DLD1 (cell line): Measurements from ENCODE around the gene GCLC.
"Not testable (repeated sequence)": the region's sequence is repeated elsewhere in the genome, so short reads cannot be mapped to it uniquely, and the experiment has no call there.

ENCODE experiments used
- in situ Hi-C: cut with HindIII; loops from 2 replicates; pipeline ENCODE4 v1.10.0; 2017; ENCODE audit warnings: low sequenced_read_pairs

The GCLC gene

DNA sequence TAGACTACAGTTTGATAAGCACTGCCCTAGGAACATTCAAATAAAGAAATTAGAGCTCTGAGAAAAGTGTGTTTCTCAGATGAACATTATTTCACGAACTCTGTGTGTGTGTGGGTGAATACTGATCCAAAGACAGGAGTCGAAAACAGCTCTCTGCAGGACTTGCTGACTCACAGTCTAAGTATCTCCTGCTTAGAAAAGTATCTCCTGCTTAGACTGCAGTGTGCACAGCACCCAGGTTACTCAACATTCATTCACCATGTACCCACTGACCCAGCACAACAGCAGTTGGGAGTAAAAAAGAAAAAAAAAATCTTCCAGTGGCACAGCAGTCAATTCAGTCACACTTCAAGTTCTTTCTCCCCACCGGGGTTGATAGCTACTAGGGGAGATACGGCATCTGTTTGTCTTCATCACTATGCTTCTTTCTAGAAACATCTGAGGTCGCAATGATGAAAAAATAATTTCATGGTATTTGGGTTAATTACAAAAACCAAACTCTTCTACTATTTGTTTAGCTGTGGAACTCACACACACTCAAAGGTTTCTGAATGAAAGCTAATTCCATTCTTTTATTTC lies 48.0 kb downstream of the GCLC start:
- in situ Hi-C loops = no loop called here

DNA sequence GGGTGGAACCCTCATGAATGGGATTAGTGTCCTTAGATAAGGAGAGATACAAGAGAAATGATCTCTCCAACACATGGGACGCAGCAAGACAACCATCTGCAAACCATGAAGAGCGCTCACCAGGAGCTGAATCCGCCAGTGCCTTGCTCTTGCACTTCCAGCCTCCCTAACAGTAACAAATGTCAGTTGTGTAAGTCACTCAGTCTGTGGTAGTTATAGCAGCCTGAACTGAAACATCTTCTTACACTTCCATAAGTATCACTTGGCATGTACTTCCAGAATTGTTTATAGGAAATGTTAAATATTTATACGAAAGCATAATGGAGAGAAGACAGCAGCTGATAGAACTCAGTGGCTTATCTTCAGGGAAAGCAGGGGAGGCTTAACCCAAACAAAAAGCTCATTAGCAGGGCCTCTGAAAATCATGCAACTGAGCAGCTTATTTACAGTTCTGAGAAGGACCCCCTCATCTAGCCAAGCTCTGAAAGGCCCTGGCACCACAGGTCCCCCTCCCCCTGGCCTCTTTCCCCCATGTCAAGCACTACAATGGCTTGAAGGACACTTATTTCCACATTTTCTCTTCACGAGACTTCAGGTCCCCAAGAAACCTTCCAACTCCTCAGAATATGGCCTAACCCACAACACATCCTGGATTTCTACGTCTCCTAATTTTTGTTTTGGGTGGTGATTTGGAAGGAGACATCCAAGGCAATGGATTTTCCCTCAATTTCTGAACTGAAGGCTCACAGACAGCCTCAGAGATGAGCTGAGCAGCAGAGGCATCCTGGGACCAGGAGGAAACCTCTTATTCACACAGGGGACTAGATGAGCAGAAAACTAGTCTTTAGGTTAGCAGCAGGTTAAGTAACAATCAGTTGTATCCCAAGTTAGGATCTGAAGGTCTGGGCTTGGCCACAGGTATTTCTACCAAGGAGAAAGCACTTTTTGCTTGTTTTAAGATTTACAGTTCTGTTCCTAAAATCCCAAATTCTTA lies 49.1 kb downstream of the GCLC start:
- in situ Hi-C loops = no loop called here

DNA sequence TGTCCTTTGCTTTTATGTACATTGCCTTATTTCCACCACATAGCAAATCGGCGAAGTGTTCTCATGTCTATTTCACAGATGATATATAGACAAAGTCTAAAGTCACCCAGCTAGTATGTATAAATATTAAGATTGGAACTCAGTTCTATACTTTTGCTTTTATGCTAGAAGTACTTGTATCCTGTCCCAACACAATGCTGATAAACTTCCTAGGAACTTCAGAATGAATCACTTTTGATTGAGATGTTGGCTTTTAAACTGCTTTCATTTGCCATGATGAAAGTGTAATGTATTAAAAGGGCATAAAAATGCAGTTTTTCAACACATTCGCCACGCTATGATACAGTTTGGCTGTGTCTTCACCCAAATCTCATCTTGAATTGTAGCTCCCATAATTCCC lies 50.8 kb downstream of the GCLC start:
- in situ Hi-C loops = no loop called here

DNA sequence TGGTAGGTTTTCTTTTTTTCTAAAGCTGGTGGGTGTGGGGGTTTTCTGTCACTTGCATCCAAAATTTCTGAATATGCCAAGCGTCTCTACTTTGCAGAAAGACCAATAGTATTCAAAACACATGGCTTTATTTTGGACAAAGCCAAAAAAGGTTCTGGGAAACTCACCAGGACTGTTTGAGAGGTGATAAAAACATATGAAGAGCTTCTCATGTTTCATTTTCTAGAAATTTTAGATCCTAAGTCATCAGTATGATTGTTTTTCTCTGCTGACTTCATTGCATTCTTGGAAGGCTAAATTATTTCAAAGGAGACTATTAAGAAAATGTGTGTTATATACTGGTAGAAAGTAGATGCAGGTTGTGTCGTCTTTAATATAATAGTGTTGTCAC lies 51.3 kb downstream of the GCLC start:
- in situ Hi-C loops = no loop called here

DNA sequence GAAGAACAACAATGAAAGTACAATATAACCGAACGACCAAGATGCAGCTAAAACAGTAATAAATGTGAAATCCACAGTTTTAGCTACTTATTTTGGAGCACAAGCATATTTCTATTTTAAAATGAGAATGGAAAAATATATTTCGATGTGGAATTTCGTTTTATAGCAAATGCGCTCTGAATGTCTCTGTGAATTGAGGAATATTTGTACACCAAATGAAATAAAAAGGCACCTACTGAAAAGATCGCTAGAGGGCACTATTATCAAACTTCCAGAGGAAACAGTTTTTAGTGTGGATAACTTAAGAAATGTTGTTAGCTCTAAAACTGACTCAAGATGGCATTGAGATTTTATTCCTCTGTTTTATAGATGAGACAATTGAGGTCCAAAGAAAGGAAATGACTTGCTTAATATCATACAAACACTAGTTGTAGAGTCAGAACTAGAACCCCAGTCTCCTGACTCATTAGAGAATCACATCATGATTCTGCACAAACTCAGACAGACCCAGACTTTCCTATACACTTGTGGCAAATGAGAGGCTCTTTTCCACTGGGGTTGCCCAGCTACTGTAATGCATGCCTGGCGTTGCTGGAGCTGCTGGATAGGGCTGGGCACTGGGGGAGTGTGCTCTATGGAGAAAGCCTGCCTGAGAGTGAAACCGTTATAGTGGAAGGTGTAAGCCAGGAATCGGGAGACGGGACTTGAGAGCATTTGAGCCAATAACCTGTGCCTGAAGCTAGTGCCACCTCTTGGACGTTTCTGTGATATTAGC lies 51.9 kb downstream of the GCLC start:
- in situ Hi-C loops = no loop called here

DNA sequence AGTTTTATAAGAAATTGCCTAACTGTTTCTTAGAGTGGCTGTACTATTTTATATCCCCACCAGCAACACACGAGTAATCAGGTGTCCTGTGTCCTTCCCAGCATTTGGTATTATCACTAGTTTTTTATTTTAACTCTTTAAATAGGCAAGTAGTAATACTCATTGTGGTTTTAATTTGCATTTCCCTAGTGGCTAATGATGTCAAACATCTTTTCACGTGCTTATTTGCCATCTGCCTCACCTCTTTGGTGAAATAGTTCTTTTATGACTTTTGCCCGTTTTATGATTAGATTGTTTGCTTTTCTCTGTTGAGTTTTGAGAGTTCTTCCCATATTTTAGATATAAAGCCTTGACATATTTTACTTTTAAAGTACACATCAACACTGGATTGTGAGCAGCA lies 57.8 kb downstream of the GCLC start:
- in situ Hi-C loops = no loop called here

DNA sequence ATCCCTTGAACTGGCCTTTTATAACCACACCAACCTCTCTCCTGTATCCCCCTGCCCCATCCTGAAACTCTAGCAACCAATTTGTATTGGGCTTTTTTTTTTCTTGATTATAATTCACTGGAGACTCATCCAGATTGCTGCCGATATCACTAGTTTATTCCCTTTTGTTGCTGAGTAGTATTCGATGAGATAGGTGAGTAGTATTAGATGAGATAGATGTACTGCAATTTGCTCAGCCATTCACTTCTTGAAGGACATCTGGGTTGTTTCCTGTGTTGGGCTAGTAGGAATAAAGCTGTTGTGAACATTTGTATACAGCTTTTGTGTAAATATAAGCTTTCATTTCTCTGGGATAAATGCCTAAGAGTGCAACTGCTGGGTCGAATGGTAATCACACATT lies 58.2 kb downstream of the GCLC start:
- in situ Hi-C loops = no loop called here

DNA sequence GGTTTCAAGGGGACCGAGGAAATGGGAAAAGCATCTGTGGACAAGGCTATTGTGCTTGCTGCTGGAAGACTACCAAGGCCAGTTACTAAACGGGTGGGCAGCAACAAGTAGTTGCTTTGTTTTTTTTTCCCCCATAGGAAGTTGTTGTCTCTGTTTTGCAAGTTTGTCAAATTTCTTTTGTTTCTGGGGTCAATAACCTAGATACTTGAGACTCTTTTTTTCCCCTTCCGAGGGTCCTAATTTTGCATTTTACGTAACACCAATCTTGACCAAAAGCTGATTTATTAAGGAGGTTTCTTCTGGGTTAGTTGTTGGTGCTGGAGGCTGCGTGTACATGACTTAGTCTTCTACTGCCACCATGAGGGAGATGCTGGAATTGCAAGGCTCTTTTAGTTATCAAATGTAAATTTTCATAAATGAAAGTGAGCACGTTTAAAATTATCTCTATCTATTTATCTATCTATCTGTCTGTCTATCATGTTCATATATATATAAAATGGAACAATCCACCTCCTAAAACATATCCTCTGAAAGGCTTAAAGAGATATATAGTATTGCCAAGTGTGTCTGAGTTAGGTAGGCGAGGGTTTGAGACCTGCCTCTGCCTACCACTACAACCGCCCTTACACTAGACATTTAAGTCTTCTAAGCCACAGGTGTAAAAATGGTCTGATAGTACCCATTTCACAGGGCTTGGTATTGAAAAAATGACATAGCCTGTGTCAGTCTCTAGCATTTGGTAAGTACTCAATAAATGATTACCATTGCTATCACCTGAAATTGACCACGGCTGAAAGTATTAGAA lies 60.2 kb downstream of the GCLC start:
- in situ Hi-C loops = no loop called here

DNA sequence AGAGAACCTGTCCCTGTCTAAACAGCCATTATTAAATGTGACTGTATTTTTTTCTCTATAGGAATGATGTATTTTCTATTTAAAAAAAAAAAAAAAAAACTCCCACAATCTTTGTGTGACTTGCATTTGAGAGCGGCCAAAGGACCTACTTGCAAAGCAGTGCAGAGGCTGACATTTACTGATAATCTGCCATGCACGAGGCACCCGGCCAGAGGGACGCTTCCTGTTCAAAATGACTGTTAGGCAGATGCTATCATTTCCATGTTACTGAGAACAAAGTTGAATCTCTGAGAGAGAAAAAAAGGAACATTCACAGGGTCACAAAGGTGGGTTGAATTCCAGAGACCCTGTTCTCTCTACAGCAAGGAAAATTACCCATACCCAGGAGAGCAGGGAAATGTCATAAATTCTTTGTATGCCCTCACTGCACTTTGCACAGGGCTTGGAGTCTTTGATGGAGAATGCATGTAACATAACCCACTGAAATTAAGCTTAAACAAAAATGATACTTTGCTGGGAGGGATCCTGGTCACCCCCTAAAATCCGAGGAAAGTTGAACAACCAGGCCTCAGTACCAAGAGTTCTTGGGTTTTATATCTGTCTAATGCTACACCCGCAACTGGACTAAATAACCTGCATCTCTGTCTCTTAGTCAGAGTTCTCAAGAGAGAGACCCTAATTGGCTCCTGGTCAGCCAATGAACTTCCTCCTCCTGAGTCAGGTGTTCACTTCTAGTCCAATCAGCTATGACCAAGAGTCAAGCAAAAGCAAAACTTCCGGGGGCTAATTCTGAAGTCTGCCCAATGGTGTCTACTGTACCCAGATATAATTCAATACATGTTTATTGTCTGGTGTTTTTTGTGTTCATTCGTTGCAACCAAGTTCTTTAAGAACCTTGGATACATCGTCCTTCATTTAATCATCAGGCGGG lies 61.2 kb downstream of the GCLC start:
- in situ Hi-C loops = no loop called here

DNA sequence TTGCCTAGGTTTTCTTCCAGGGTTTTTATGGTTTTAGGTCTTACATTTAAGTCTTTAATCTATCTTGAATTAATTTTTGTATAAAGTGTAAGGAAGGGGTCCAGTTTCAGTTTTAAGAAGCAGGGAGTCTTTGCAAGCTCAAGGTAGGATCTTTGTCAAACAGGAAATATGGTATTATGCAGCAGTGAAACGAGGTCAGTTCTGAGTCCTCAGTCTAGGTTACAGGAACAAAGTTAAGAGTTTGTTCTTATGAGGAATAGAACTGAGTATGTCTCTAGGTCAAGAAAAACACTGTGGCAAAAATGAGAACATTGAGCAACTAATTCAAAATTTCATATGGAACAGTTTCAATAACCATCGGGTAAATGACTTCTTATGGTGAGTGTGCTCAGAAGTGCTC lies 63.6 kb downstream of the GCLC start:
- in situ Hi-C loops = no loop called here

DNA sequence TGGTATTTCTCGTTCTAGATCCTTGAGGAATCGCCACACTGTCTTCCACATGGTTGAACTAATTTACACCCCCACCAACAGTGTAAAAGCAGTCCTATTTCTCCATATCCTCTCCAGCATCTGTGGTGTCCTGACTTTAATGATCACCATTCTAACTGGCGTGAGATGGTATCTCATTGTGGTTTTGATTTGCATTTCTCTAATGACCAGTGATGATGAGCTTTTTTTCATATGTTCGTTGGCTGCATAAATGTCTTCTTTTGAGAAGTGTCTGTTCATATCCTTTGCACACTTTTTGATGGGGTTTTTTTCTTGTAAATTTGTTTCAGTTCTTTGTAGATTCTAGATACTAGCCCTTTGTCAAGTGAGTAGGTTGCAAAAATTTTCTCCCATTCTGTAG lies 64.1 kb downstream of the GCLC start:
- in situ Hi-C loops = not testable (repeated sequence)

DNA sequence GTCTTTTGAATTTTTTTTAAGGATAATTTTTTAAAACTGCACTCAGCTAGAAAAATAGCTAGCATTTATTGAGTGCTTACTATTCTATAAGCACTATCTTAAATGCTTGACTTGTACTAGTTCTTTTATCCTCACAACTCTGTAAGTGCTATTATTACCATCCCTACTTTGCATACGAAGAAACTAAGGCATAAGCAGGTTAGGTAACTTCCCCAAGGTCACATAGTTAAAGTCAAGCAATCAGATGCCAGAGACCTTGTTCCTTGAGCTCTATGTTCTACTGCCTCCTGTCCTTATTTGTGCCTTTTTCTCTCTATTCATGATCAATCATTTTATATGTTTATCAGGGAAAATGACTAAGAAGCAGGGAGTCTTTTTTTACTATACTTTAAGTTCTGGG lies 65.0 kb downstream of the GCLC start:
- in situ Hi-C loops = no loop called here

DNA sequence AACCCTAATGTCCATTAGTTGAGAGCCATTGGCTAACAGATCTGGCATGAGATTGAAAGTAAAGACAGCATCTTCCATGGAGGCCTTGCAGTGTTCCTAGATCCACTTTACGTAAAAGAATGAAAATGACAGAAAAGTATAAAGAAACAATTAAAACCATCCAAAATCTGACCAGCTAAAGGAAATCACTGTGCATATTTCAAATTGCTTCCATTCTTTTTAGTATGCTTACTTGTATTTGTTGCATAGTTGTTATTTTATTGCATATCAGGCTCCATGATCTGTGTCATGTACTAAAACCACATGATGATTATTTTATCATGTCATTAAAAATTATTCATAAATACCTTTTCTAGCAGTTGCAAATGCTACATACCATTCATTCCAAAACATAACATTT lies 67.9 kb downstream of the GCLC start:
- in situ Hi-C loops = no loop called here

DNA sequence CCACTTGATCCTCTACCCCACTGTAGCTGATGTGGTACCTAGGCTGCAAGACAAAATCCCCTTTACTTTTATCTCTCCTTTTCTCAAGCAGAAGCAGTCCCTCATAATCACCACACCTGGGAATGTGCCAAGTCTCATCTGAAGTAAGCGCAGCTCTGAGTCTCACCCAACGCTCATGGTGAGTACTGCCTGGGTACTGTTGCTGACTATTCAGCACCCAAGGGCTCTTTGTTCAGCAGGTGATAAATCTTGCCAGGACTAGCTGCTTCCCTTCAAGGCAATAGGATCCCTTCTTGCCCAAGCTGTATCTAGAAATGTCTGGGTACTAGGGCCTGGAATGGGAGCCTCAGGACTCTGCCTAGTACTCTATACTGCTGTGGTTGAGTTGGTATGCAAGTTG lies 70.9 kb downstream of the GCLC start:
- in situ Hi-C loops = no loop called here

DNA sequence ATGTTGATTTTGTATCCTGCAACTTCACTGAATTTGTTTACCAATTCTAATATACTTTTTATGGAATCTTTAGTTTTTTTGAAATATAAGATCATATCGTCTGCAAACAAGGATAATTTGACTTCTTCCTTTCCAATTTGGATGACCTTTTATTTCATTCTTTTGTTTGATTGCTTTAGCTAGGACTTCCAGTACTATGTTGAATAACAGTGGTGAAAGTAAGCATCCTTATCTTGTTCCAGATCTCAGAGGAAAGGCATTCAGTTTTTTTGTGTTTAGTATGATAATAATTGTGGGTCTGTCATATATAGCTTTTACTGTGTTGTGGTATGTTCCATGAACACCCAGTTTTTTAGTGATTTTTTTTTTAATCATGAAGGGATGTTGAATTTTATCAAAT lies 75.7 kb downstream of the GCLC start:
- in situ Hi-C loops = no loop called here

DNA sequence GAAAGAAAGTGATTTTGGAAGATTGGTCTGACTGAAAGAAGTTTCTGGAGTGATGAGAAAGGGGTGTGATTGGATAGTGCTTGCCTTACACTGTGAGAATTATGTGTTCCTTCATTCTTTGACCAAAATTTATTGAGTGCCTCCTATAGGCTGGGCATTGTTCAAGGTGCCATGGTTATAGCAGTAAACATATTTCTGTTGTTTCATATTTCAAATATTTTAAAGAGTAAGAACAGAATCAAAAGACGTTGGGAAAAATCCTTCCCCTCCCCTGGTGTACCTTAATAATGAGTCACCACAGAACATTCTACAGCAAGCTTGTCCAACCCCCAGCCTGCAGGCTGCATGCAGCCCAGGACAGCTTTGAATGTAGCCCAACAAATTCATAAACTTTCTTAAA lies 78.6 kb downstream of the GCLC start:
- in situ Hi-C loops = no loop called here

DNA sequence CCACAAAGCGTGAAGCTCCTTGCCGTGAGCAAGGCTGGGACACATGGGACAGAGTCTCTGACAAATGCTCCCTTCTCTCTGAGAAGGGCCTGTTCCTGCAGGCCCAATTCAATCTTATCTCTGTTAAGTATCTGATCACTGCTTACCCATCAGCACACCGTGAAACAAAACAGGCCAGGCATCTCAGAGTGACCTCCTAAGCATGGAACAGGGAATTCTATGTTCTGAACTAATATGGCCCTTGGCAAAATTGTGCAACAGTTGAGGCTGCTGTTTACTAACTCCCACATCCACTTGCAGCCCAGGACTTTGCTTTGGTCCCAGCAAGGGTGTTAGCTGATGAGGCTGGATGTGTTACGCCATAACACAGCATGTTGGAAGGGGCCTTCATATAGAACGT lies 79.2 kb downstream of the GCLC start:
- in situ Hi-C loops = no loop called here

DNA sequence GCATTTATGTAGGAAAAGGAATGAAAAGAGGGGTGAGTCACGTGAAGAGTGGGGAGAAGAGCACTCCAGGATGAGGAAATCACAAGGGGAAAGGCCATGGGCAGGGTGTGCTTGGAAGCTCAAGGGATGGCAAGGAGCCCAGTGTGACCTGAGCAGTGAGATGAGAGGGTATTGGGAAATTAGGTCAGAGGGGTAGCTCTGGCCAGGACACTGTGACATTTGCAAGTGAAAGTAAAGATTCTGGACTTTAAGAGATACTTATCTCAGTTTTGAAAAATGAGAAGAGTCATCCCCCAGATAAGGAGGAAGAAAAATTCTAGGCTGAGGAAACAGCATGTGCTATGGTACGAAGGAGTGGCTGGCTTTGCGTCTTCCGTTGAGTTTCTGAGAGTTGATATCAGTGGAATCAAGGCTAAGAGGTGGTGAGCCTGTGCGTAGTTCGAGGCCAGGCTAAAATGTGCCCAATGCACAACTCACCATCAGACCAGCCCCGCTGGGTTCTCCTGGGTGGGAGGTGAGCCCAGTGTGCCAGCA lies 79.9 kb downstream of the GCLC start:
- in situ Hi-C loops = no loop called here

DNA sequence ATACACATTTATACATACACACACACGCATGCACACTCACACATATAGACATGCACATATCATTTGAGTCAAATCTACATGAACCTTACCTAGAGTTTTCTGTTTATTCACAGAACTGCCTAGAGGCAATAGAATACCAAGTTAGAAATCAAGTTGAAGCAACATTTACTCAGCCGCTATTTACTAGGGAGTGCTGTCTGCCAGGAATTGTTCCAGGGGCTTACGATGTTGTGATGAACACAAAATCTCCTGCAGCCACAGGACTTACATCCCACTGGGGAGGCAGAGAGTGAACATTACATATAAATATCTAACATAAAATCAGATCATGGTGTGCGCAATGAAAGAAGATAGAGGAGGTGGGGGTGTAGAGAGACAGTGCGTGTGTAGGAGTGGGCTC lies 80.4 kb downstream of the GCLC start:
- in situ Hi-C loops = no loop called here

DNA sequence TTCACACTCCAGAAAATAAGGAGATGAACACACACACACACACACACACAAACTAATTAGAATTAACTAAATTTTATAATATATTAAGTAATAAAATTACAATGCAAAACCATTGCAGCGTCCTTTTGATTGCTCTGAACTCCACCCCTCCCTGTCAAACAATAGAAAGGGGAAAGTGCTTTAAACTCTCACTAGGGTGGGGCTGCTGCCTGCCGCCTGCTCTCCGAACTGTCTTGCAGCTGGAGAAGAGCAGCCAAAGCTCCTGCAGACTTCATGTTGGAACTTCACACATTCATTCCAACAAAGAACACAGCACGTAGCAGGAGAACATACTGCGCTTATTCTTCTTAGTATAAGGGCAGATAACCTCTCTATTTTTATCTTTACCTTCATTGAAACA lies 83.2 kb downstream of the GCLC start:
- in situ Hi-C loops = no loop called here
